HG02973 (cell line): ENCODE results near the gene DKK2.

Source experiments
- ATAC-seq: cut with Tn5 transposase; IDR thresholded peaks from one replicate; pipeline ENCODE4 v1.9.1; 2021; ENCODE audit warnings: moderate library complexity; ENCODE audit not compliant: unreplicated experiment

DKK2 gene

DNA sequence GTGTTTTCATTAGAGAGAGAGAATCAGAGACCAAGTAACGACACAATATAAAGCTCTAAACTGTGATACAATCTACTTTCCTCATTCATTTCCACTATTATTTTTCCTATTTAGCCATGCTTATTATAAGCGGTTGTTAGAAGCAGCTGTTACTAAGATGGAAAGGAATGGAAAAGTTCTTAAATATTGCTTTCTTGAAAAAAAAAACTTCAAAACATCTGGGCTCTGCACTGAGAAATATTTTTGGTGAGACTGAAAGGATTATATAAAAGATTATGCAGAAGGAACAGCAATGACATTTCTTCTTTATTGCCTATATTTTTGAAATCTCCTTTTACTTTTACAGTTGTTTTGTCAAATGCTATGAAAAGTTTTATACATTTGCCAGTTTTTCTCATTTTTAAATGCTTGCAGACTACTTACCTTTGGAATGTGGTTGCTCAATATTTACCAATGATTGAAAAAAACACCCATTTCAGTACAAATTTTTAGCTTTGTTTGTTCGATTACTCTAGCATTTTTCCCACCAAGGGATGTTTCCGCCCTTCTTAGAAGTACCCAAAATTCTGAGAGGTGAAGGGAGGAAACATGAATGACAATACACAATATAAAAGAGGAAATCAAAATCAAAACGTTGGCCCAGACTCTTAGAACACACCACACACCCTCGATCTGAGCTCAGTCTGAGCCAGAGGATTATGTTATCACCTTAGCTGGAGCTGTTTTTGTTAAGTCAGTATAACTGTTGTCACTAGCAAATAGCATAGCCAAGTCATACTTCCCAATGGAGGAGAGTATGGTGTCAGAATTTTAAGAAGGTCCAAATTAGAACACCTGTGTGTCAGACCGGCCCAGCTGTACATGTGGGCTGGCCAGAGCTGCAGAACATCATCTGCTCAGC is 18.4 kb downstream of the DKK2 start:
- no peak for ATAC-seq

DNA sequence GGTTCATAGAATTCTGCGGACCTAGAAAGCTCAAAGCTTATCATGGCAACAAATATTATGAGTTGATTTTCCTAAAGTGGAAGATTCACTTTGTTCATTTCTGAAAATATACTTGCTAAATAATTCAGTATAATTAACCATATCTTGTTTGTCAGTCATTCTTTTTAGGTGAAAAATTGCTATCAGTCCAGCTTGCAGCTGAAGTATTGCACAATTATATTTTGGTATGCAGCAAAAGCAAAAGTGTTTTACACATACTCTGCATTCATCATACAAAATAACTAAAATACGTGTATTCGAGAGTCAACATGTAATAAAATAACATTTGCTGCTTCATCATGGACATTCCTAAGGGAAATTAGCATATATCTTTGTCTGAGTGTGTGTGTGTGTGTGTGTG is 24.8 kb downstream of the DKK2 start:
- no peak for ATAC-seq

DNA sequence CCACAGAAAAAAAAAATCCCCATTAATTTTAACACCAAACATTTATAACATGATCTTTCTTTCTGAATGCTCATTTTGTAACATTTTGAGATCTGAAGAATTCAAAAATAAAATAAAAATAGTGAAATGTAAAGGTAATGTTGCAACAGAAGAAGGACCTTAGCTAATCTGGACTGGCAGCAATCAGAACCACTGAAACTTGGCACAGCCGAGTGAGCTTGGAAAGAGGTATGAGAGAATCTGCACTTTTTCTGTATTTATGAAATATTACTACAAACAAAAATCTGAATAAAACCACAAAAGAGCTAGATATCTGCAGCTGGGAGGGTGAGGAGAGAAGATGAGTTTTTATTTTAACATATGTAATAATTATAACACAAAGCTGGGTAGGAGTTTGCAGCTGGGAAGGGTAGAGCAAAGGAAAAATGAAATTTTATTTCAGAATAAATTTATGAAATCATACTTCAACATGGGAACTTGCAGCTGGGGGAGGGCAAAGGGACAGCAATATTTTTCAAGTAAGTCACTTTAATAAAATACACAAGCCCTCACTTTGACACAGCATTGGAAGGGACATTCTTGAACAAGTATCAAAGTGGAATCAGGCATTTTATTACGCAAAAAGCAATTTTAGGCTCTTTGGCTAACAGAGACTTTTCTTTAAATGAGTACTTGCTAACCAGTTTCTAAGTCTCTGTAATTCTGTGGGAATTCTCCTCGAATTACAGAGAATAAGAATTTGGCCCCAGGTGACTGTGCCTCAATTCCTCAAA is 26.7 kb downstream of the DKK2 start:
- no peak for ATAC-seq

DNA sequence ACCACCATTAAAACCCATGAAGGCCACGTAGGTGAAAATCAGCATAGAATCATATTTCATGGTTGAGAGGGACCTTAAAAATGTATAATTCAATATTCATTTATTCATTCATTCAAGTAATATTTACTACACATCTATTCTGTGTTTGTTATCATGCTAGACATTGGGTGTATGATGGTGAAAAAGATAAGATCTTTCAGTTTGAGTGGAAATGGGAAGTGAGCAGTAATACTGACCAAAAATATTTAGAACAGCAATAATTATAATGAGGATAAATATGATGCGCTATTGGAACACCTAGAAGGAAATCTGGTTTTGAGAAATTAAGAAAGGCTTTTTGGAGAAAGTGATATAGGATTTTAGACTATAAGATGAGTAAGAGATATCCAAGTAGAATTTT is 28.0 kb downstream of the DKK2 start:
- ATAC-seq = no peak

DNA sequence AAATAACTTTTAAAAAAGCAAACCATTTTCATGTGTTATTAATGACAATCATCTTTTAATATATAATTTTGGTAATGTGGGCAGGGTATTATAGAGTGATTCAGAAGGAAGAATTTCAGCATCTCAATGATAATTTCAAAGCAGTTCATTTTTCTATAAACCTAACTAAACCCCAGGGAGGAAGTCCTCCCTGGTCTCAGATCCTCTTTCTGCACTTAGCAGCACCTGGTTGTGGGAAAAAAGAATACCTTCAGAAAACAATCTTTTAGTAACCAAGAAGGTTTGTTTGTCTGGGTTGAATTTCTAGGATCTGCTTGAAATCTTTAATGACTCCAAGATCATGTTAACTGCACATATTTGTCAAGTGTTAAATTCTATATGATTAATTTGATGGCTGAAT is 29.9 kb downstream of the DKK2 start:
- no peak for ATAC-seq

DNA sequence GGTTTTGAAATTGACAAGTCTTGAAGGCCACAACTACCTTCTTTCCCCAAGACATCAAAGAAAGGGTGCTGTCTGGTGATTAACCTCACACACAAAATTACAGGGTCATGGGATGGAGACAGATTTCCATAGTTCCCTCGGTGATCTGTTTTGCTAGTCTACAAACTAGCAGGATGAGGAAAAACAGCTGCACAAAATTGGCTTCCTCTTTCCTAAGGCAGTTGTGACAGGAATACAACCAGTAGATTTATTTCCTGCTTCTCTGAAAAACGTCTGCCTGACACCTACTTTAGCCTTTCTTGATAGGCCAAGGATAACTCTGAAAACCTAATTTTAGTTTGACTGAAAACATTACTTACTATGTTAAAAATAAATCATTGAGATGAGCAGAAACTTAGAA is 39.6 kb downstream of the DKK2 start:
- ATAC-seq = no peak

DNA sequence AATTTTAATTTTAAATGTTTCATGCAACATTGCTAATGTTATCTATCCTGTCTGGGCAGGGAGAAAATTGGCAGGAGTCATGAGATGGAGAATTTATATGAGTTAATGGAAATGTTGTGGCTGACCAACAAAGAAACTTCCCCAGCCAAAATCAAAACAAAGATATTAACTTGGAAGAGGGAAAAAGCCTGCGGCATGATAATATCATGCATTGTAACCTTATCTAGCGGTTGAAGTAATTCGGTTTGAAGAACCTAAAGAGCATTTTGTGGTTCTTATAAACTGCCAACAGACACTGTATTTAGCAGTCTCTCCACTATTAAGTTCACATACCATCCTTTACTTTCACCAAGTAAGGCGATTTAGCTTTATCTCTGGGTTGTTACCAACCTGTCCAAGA is 42.3 kb downstream of the DKK2 start:
- no peak for ATAC-seq

DNA sequence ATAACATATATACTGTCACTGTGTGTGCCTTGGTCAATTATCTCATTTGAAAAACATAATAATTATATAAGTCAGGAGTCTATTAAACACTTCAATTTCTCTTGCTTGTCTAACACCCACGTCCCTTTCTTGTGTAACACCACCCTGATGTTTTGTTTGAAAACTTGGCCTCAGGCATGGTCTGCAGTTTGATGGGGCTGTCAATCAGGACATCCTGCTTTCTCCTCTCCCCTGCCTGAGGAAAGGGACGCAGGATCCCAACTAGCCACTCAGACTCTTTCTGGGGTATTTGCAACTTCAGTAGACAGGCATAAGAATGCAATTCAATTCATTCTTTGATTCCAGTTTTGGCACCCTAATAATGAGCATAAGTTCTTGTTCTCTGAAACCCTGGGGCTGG is 48.8 kb downstream of the DKK2 start:
- no peak for ATAC-seq

DNA sequence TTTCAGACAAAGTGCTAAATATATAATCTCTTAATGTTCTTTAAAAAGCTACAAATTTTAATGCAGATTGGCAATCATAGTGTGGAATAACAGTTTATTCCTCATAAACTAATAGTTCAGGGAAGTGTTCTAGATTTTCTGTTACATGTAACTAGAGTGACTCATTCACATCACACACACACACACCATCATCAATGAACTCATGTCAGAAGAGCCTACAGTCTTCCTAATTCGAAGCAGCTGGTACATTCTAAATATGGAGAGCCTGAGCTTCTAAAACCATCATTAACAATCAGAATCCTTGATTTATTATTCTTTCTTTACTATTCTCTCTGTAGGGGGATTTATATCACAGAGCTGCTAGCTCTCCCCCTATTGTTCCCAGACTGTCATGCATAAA is 49.6 kb downstream of the DKK2 start:
- ATAC-seq = no peak

DNA sequence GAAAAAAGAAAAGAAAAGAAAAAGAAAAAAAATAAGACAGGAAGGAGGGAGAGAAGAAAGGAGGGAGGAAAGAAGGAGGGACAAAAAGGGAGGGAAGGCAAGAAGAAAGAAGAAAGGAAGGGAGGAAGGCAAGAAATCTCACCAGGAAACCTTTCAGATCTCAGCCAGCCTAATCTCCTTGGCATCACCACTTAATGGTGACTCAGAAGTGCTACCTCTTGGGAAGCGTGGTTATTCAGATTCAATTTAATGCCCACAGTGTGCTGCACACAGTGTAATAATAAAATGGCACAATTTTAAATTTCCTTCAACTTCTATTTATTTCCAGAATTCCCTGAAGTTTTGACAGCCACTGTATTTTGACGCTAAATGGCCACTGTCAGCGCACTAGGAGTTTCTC is 50.3 kb downstream of the DKK2 start:
- no peak for ATAC-seq

DNA sequence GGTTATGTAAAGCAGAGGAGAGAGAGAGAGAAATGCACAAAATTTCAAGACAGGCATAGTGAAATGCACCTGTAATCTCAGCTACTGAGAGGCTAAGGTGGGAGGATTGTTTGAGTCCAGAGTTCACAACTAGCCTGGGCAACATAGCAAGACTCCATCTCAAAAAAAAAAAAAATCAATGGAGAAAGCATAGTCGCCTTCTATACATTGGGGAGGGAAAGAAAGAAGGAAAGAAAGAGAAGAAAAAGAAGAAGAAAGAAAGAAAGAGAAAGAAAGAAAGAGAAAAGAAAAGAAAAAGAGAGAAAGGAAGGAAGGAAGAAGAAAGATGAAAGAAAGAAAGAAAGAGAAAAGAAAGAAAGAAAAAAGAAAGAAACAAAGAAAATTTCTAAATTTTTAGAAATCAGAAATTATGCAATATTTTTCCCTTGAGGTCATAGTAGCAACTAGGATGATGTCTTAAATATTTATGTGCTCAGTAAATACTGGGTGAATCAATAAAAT is 53.4 kb downstream of the DKK2 start:
- no peak for ATAC-seq

DNA sequence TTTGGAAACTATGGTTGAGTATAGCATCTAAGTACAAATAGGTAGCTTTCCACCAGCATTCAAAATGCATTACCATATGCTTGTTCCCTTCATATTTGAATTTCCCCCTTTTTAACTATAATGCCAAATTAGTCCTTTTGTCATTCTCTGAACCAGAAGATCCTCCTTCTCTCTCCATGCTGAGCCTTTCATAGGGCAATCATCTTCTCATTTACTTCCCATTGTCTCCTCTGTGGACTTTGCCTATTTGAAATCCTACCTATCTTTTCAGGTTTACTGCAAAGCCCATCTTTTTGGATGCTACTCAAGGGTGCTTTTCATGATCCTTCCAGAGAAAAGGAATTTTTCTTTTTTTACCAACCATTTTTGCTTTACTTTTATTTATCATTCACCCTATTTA is 54.7 kb downstream of the DKK2 start:
- no peak for ATAC-seq

DNA sequence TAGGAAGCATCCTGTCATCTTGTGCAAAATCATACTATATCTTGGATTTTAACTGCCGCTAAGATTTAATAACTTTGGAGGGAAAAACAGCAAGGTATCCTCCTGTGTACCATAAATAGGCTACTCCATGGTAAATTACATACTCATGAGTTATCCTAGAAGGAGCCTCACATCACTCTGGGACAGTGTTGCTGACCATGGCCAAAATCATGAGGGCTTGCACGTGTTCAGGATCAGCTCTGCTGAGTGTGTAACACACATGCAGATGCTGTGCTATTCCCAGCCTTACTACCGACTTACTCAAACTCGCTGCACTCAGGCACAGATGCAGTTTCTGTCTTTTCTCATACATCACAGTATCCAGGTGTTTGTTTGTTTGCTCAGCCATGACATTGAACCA is 56.6 kb downstream of the DKK2 start:
- no peak for ATAC-seq

DNA sequence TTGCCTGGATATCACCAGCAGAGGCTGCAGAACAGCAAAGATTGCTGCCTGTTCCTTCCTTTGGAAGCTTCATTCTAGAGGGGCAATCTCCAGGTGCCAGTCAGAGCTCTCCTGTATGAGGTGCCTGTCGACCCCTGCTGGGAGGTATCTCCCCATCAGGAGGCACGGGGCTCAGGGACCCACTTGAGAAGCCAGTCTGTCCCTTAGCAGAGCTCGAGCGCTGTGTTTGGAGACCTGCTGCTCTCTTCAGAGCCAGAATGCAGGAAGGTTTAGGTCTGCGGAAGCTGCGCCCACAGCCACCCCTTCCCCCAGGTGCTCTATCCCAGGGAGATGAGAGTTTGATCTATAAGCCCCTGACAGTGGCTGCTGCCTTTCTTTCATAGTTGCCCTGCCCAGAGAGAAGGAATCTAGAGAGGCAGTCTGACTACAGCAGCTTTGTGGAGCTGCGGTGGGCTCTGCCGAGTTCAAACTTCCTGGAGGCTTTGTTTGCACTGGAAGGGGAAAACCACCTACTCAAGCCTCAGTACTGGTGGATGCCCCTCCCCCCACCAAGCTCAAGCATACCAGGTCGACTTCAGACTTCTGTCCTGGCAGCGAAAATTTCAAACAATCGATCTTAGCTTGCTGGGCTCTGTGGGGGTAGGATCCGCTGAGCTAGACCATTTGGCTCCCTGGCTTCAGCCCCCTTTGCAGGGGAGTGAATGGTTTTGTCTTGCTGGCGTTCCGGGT is 57.9 kb downstream of the DKK2 start:
- ATAC-seq = no peak

DNA sequence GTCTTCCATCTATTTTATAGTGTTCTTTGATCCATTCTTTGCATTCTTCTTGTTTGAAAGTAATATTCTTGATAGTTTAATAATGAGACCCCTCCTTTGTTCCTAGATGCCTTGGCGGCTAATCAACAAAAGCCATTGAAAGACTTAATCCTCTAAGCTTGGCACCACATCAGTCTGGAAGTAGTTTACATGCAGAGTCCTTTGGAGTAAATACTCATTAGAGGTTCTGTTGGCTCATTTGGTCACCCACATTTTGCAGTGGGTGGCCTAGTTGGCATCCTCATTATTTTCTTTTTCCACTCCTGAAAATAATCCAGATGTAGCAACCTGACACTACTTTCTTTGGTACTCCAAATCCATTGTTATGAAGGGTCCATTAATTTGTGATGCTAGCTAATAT is 64.5 kb downstream of the DKK2 start:
- no peak for ATAC-seq

DNA sequence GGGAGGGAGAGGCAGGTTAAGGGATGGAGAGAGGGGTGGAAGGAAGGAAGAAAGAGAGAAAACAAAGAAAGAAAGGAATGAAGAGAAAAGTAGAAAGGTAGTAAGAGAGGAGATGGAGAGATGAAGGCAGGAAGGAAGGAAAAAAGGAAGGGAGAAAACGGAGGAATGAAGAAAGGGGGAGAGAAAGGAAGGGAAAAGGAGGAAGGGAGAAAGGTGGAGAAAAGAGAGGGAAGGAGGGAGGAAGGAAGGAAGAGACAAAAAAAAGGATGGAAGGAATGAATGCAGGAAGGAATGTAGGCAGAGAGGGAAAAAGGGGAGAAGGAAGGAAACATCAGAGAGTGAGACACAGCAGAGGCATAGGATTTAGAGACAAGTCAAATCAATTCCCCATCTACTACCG is 68.2 kb downstream of the DKK2 start:
- ATAC-seq = no peak

DNA sequence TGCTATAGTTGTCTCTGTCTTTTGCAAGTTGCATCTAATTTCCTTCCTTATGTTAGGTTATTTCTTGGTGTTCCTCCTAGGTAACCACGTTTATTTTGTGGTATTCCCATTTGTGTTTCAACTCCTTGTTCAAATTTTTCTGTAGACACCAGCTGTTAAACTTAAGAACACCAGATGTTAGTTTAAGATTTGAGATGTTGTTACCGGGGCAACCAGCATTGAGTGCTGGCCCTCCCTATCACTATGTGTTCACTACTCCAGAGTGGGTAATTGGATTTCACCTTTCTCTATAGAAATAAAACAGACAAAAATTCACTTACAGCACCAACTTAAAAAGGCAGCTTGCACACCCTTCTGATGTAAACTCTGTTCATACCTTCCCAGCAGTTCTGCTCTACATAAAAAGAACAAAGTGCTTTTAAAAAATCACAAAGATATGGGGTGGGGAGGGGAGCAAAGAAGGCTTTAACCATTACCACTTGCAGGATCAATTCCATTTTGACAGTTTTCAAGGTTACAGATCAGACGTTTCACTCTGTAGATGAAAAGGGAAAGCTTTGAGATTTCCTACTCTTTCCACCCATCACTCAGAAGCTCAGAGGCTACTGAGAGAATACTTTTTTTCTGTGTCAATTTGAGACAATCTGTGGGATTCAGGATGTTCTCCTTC is 82.9 kb downstream of the DKK2 start:
- no peak for ATAC-seq

DNA sequence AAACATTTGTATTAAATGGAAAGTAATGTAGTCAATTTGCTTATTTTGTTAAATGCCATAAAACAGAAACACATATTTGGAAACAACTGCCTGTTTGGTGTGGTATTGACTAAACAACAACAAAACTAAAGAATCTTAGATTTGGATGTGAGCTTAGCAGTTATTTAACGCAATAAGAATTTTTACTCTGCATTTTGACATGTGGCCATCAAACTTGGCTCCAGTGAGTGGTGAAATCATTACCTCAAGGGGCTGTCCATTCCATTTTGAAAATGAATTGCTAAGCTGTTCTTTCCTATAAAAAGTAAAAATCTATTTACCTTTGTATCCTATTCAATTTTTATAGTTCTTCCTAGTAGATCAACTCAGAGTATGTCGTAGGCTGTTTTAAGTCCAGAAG is 84.2 kb downstream of the DKK2 start:
- no peak for ATAC-seq

DNA sequence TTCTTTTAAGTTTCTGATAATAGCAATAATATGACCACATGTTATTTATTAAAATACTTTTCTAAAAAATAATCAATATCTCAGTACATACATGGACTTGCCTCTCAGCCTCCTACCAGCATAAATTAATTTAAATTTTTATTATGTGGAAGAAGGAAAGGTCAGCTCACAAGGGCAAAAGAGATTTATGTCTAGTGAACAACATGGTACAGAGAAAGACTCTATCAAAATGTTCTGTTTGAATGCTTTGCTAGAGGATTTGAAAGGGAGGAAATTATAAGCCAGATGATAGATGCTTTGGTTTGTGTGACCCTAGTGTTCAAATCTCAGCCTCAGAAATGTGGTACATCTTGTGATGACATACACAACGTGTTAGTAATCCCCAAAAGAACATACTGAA is 94.3 kb downstream of the DKK2 start:
- ATAC-seq = no peak

DNA sequence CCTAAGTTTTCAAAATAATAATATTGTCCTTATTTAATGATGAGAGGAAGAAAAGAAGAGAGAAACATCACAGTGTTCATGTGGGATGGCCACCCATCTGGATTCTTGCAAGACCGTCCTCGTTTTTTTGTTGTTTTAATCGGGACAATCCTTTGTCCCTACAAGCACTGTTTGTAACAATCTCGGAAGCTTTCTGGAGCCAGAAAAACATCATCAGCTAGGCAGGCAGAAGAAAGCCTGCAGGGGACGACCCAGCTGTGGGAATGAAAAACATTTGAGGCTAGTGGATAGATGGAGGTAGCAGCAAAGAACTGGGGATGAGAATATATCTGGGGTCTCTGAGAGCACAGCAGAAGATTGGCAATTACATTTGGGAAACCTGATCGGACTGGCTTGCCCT is 105.6 kb downstream of the DKK2 start:
- no peak for ATAC-seq

DNA sequence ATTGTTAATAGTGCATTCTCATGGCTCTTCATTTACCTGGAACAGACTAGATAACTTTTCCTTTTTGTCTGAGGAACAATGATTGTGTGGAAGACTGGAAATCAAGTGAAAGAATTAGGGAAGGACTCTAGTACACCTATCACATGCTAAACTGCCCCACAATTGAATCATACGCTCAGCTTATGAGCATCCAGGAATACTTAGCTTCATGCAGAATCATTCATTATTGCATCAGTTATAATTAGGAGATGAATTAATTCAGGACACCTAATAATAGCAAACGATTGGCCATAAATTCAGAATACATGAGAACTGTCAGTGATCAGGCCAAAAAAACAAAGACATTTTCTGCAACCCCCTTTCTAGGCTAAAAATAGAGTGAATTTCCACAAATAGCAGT is 106.9 kb downstream of the DKK2 start:
- no peak for ATAC-seq
